Measurements from ENCODE around the gene LDLRAD4. TPM values are rescaled to one million over a fixed set of nuclear protein-coding genes. Genes with fewer than 3 reads are reported as not detected.

LDLRAD4 gene
- total RNA-seq, 4 donors from 2014 or later: 14.0 to 36.9 (median 29.3) TPM

DNA sequence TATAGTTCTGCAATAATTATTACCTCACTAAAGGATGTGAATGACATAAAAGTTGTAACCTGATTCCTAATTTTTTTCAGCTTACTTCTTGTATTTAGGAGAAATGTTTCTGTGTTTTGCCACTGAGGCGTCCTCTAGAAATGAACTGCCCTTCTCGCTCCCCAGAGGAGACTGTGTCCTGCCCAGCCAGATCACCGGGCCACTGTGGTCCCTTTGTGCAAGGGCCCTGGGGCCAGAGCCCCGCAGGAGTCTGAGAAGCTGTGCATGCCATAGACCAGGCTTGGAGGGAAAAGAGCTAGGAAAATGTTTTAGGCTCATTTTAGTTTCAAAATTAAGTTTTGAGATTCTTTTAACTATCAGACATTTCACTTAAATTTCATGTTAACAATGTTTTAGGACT, 31.1 kb upstream of the LDLRAD4 start:
- no peaks in the 10 kb centered on the region for H3K27me3 ChIP-seq
- 62 to 69% methylated on average over 4 of the region's 4 CpGs for WGBS, 2 donors

DNA sequence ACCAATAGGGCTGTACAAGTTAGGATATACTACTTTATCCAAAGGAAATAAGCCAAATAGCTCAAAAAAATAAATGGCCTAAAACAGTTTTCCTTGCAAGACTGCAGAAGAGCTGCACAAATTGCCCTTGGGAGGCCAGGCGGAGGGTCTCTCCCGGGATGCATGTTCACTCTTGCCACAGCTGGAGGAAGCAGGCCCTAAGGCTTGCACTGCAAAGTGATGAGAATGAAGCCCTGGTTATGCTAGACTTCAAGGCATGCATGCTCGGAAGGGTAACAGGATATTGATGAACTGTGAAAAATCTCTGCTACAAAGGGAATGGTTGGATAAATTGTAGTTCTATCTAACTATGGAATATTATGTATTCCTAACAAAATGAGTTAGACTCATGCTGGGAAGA, 27.5 kb upstream of the LDLRAD4 start:
- Histone ChIP-seq H3K36me3 (no peaks in the 10 kb centered on the region), H3K4me1 (no peaks in the 10 kb centered on the region), H3K4me3 (no peak overlapping the region), H3K27me3 (no peaks in the 10 kb centered on the region), H3K27ac (no peak overlapping the region), H3K9me3 (peaks cover 0 to 10% (median 0%) of the 10 kb centered on the region in 4 donors)
- TF ChIP-seq, protein P1, sequence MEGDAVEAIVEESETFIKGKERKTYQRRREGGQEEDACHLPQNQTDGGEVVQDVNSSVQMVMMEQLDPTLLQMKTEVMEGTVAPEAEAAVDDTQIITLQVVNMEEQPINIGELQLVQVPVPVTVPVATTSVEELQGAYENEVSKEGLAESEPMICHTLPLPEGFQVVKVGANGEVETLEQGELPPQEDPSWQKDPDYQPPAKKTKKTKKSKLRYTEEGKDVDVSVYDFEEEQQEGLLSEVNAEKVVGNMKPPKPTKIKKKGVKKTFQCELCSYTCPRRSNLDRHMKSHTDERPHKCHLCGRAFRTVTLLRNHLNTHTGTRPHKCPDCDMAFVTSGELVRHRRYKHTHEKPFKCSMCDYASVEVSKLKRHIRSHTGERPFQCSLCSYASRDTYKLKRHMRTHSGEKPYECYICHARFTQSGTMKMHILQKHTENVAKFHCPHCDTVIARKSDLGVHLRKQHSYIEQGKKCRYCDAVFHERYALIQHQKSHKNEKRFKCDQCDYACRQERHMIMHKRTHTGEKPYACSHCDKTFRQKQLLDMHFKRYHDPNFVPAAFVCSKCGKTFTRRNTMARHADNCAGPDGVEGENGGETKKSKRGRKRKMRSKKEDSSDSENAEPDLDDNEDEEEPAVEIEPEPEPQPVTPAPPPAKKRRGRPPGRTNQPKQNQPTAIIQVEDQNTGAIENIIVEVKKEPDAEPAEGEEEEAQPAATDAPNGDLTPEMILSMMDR (IDR thresholded peaks at IDR 0.05): no peak
- no peak for TF ChIP-seq POLR2A (IDR thresholded peaks at IDR 0.05)
- TF ChIP-seq EP300 (IDR thresholded peaks at IDR 0.05): no peak
- 51 to 58% methylated on average over 3 of the region's 3 CpGs for WGBS, 2 donors
- DNase-seq (ENCODE audit: low spot score in 2 of 2): no peak

More for the DNA sequence above, 31.1 kb upstream of the LDLRAD4 start:
- Histone ChIP-seq H3K36me3 (no peaks in the 10 kb centered on the region), H3K27ac (no peak overlapping the region), H3K9me3 (no peaks in the 10 kb centered on the region), H3K4me3 (no peak overlapping the region), H3K4me1 (no peaks in the 10 kb centered on the region)
- TF ChIP-seq, protein P1 (IDR thresholded peaks at IDR 0.05): no peak
- TF ChIP-seq EP300 (IDR thresholded peaks at IDR 0.05) (no peak), POLR2A (IDR thresholded peaks at IDR 0.05) (no peak)
- no peak for DNase-seq (ENCODE audit: low spot score in 2 of 2)

DNA sequence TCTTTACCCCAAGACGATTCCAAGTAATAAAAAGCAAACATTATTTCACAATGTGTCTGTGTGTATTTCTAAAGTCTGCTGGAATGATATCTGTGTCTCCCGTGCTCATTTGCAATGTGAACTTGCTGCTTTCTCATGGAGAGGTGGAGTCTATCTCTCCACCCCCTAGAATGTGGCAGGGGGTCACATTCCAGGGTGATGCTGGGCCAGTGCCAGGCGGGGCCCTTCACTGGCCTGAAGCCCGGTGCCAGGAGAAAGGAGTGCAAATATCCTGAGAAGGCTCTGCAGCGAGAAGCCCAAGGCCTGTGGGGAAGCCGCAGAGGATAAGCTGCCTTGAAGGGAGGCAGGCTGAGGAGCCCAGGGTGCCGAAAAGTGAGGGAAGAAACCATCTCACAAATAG, 26.8 kb upstream of the LDLRAD4 start:
- WGBS, 2 donors: 23 to 25% methylated on average over 7 of the region's 7 CpGs
- H3K4me1 ChIP-seq: no peaks in the 10 kb centered on the region
- TF ChIP-seq POLR2A (IDR thresholded peaks at IDR 0.05) (no peak), EP300 (IDR thresholded peaks at IDR 0.05) (no peak)
- TF ChIP-seq, protein P1 (IDR thresholded peaks at IDR 0.05): no peak
- no peak overlapping the region for H3K27ac ChIP-seq
- no peaks in the 10 kb centered on the region for H3K36me3 ChIP-seq
- H3K27me3 ChIP-seq: no peaks in the 10 kb centered on the region
- H3K9me3 ChIP-seq: peaks cover 0 to 10% (median 0%) of the 10 kb centered on the region in 4 donors
- H3K4me3 ChIP-seq: no peak overlapping the region
- no peak for DNase-seq (ENCODE audit: low spot score in 2 of 2)

DNA sequence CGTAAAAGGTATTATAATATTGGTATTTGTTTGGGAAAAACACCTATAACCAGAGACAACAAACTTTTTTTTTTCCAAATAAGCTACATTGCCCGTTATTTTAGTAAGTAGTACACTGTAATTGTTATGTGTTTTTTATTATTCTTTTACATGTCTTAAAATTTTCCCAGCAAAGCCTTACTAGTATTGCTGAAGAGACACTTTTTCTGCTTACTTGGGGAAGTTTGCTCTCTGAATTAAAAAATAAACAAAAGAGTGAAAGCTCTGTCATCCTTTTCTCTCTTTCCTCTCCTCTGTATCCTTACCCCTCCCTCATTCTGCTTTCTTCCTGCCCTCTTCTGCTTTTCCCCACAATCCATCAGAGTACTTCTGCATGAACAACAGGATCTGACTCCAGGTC, 25.6 kb upstream of the LDLRAD4 start:
- Histone ChIP-seq H3K27ac (no peak overlapping the region), H3K27me3 (no peaks in the 10 kb centered on the region), H3K9me3 (peaks cover 0 to 12% (median 0%) of the 10 kb centered on the region in 4 donors), H3K4me1 (no peaks in the 10 kb centered on the region), H3K36me3 (no peaks in the 10 kb centered on the region), H3K4me3 (no peak overlapping the region)
- 86 to 87% methylated on average over 2 of the region's 2 CpGs for WGBS, 2 donors
- DNase-seq (ENCODE audit: low spot score in 2 of 2): no peak
- TF ChIP-seq POLR2A (IDR thresholded peaks at IDR 0.05) (no peak), EP300 (IDR thresholded peaks at IDR 0.05) (no peak)
- TF ChIP-seq, protein P1 (IDR thresholded peaks at IDR 0.05): no peak

DNA sequence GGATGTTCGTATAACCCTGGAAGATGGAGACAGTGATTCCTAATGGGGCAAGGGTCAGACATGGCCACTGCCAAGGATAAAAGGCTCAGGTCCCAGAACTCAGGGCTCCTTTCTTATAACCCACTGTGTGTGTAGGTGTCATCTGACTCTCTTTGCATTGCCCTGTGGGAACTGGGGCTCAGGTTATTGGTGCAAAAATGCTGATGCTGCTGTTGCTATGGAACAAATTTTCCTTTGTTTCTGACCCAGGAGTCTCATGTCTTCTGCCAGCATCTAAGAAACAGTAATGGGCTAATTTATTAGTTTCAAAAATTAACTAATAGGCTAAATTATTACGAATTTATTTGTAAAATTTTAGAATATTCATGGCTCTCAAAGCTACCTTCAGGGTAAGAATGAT, 24.3 kb upstream of the LDLRAD4 start:
- TF ChIP-seq, protein P1 (IDR thresholded peaks at IDR 0.05): no peak
- TF ChIP-seq EP300 (IDR thresholded peaks at IDR 0.05): no peak
- TF ChIP-seq POLR2A (IDR thresholded peaks at IDR 0.05): no peak
- Histone ChIP-seq H3K9me3 (peaks cover 0 to 24% (median 2%) of the 10 kb centered on the region in 4 donors), H3K36me3 (no peaks in the 10 kb centered on the region), H3K4me3 (no peak overlapping the region), H3K4me1 (no peaks in the 10 kb centered on the region), H3K27ac (no peak overlapping the region), H3K27me3 (no peaks in the 10 kb centered on the region)
- WGBS, 2 donors: 78 to 82% methylated on average over 2 of the region's 2 CpGs
- no peak for DNase-seq (ENCODE audit: low spot score in 2 of 2)

Data from tibial nerve (tissue), 4 donors.